HG03175 (cell line): ENCODE results near the gene LMF2.
"Not testable (repeated sequence)": the region's sequence is repeated elsewhere in the genome, so short reads cannot be mapped to it uniquely, and the experiment has no call there.

Source experiments
- ATAC-seq: cut with Tn5 transposase; IDR thresholded peaks from one replicate; pipeline ENCODE4 v1.9.1; 2021; ENCODE audit warnings: mild to moderate bottlenecking, moderate library complexity; ENCODE audit not compliant: unreplicated experiment

LMF2 gene

GRCh38 chr22:50524676-50525103 lies 17.2 kb upstream of the LMF2 start:
- no peak for ATAC-seq

- no peak for ATAC-seq
These were observed 16.5 kb upstream of the LMF2 start for GRCh38 chr22:50523806-50524675.

- ATAC-seq, result no peak
These were observed 15.9 kb upstream of the LMF2 start for GRCh38 chr22:50523458-50523805.

- no peak for ATAC-seq
These were observed 15.4 kb upstream of the LMF2 start for GRCh38 chr22:50522806-50523438.

GRCh38 chr22:50522208-50522805 lies 14.8 kb upstream of the LMF2 start:
- ATAC-seq, result no peak

GRCh38 chr22:50521710-50522109 lies 14.2 kb upstream of the LMF2 start:
- no peak for ATAC-seq

- ATAC-seq, result no peak
These were observed 13.4 kb upstream of the LMF2 start for GRCh38 chr22:50520826-50521453.

- ATAC-seq, result not testable (repeated sequence)
These were observed 12.7 kb upstream of the LMF2 start for GRCh38 chr22:50520184-50520583.

- ATAC-seq, result no peak
These were observed 11.6 kb upstream of the LMF2 start for GRCh38 chr22:50519151-50519550.

- no peak for ATAC-seq
These were observed 11.1 kb upstream of the LMF2 start for GRCh38 chr22:50518606-50519005.

- no peak for ATAC-seq
These were observed 10.2 kb upstream of the LMF2 start for GRCh38 chr22:50517495-50518260.

- ATAC-seq, result no peak
These were observed 9.4 kb upstream of the LMF2 start for GRCh38 chr22:50516891-50517290.

- ATAC-seq, result no peak
These were observed 8.6 kb upstream of the LMF2 start for GRCh38 chr22:50516068-50516467.

GRCh38 chr22:50513175-50513574 lies 5.7 kb upstream of the LMF2 start:
- ATAC-seq, result no peak

GRCh38 chr22:50508897-50509296 lies 1.4 kb upstream of the LMF2 start:
- ATAC-seq, result no peak

GRCh38 chr22:50507991-50508884 lies 736 bp upstream of the LMF2 start, which contains the start of gene NCAPH2:
TSS of gene NCAPH2 (plus strand) at chr22:50508224. CDS start at chr22:50508338, 114 bp downstream.
- peak; percentile 71 for ATAC-seq

GRCh38 chr22:50506611-50507420 lies 686 bp downstream of the LMF2 start:
- ATAC-seq, result no peak

- ATAC-seq, result no peak
These were observed 1.5 kb downstream of the LMF2 start for GRCh38 chr22:50505776-50506610.
